ENCODE results near the gene PAX6. TPM values are rescaled to one million over a fixed set of nuclear protein-coding genes. Genes with fewer than 3 reads are reported as not detected.
A peak's percentile ranks its signal among the peaks of the same experiment; 100 is the strongest.

PAX6 gene
- total and polyA plus RNA-seq, 9 of the 15 experiments (the other 6 are each of a cell fraction or from before 2014, with no cell fraction given) = 1.5 to 10.9 (median 5.3) TPM

GRCh38 chr11:31810779-31811647 is at the start of gene PAX6 (continued):
- TF ChIP-seq TOE1 (IDR thresholded peaks at IDR 0.05; ENCODE audit: borderline replicate concordance) = 0 out of 2 replicates have a peak, but pooled peaks have one; percentile 26
- no peak for TF ChIP-seq TOE1 (CRISPR knock-in tag; IDR thresholded peaks at IDR 0.05; ENCODE audit: borderline replicate concordance, low read depth)
- TF ChIP-seq ZNF184 (CRISPR knock-in tag; IDR thresholded peaks at IDR 0.05) = no peak
- peak; percentile 92 for TF ChIP-seq FOXM1 (IDR thresholded peaks at IDR 0.05; ENCODE audit: low read depth)
- TF ChIP-seq FOXM1 (CRISPR knock-in tag; IDR thresholded peaks at IDR 0.05; ENCODE audit: low read depth) = peak; percentile 85
- TF ChIP-seq ZNF589 (CRISPR knock-in tag; IDR thresholded peaks at IDR 0.05; ENCODE audit: low read depth) = no peak
- no peak for TF ChIP-seq BRF1 (IDR thresholded peaks at IDR 0.05; ENCODE audit: borderline replicate concordance, extremely low read depth, insufficient read length)
- peak; percentile 70 for TF ChIP-seq CBFA2T3 (IDR thresholded peaks at IDR 0.05)
- no peak for TF ChIP-seq ZNF324 (CRISPR knock-in tag; IDR thresholded peaks at IDR 0.05)
- no peak for TF ChIP-seq SAFB2 (IDR thresholded peaks at IDR 0.05; ENCODE audit: borderline replicate concordance, low read depth, low read length, severe bottlenecking)
- TF ChIP-seq SRSF1 (IDR thresholded peaks at IDR 0.05; ENCODE audit: low read depth, low read length) = no peak
- no peak for TF ChIP-seq EGR1 (conservative IDR thresholded peaks at IDR 0.05)
- no peak for TF ChIP-seq ZNF766 (CRISPR knock-in tag; conservative IDR thresholded peaks at IDR 0.05)
- peak; percentile 60; the same call in 1 of the 2 replicates for TF ChIP-seq ZBTB33 (CRISPR knock-in tag; IDR thresholded peaks at IDR 0.05)
- TF ChIP-seq HDAC2 (IDR thresholded peaks at IDR 0.05) = peak; percentile 78
- peak; percentile 74 for TF ChIP-seq CXXC5 (CRISPR knock-in tag; IDR thresholded peaks at IDR 0.05)
- no peak for TF ChIP-seq ZNF830 (CRISPR knock-in tag; IDR thresholded peaks at IDR 0.05)
- TF ChIP-seq POLR2B (IDR thresholded peaks at IDR 0.05; ENCODE audit: low read depth, partially characterized antibody) = no peak
- TF ChIP-seq RAD21 (CRISPR knock-in tag; conservative IDR thresholded peaks at IDR 0.05 in 1 of 2, IDR thresholded peaks at IDR 0.05 in 1 of 2) = peak in 1 of 2 experiments; percentile 8; a peak in 2 of 4 replicates
- TF ChIP-seq ZNF644 (tag; IDR thresholded peaks at IDR 0.05; ENCODE audit: low read depth) = no peak
- peak; percentile 72 for TF ChIP-seq ATF7 (IDR thresholded peaks at IDR 0.05)

Measured in K562 (cell line).